NCI-H1105 treated with DMSO at 0.1 percent for 48 hours (cell line): Measurements from ENCODE around the gene GRAMD2A.

Source experiments
- DNase-seq: peaks from one replicate; lab custom pipeline; 2025; lab: John Stamatoyannopoulos, UW

The GRAMD2A gene

GRCh38 chr15:72136170-72137051 lies 61.2 kb downstream of the GRAMD2A start:
- DNase-seq, result peak; percentile 98

- DNase-seq, result peak; percentile 97
These were observed 61.9 kb downstream of the GRAMD2A start for GRCh38 chr15:72135719-72136118.

DNA sequence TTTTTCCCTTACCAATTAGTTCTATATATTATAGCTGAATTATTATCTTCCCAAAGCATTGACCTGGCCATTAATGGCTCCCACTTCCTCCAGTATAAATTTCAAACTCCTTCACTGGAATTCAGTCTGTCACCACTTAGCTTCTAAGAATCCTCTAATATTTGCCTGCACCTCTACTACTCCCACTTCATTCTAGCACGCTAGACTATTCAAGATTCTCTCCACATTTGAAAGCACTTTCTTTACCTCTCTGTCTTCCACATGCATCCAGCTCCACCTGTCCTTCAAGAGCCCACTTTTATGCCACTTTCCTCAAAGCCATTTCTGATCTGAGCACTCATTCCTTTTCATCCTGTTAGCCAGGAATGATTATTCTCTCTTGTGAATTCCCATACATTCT lies 64.4 kb downstream of the GRAMD2A start:
- no peak for DNase-seq

DNA sequence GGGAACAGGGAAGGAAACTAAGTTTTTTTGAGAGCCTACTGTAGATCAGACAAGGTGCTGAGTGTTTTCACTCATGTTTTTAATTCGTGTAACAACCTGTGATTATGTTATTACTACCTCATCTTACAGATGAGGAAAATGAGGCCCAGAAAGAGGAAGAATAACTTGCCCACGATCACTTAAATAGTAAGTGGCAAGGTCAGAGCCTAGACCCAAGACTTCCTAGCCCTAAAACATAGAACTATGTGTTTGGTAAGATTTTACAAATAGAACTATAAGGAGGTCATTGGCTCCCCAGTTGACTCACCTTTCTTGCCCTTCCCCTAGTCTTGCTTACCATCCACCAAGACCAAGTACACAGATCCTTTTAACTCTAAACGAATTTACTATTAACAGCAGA lies 65.7 kb downstream of the GRAMD2A start:
- no peak for DNase-seq

GRCh38 chr15:72130272-72130671 lies 67.3 kb downstream of the GRAMD2A start:
- no peak for DNase-seq

DNA sequence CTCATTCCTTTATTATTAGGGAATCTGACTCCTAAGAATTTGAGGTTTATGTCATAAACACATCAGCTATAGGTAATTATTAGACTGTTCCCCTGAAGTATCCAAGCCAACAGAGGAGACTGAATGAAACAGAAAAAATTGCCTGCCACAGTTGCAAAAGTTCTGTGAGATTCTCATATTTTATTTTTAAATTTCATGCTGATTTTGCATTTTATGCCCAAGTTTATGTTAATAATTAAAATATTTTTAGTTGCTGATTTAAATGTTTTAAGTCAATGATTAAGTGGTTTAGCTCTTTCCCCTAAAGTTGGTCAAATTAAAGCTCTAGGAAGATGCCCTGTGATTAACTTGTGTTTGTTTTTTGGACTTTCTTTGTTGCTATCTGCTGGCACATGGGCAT lies 69.2 kb downstream of the GRAMD2A start:
- DNase-seq, result no peak

GRCh38 chr15:72127724-72128322 lies 69.8 kb downstream of the GRAMD2A start:
- DNase-seq, result no peak

DNA sequence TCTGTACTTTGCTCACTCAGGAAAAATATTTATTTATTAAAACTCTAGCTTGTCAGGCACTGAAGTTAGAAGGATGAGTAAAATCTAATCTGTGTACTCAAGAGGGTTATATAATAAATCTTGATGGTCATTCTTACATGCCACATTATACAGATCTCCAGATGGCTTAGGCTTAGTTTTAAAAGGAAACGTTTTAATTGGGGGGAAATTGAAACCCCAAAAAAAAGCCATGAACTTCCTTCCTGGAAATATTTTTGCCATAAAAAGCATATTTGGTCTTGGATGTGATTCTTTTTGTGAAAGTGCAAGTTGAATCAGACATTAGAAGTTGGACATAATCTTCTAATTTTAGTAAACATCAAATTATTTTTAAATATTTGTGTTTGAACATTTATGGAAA lies 73.4 kb downstream of the GRAMD2A start:
- DNase-seq, result no peak

DNA sequence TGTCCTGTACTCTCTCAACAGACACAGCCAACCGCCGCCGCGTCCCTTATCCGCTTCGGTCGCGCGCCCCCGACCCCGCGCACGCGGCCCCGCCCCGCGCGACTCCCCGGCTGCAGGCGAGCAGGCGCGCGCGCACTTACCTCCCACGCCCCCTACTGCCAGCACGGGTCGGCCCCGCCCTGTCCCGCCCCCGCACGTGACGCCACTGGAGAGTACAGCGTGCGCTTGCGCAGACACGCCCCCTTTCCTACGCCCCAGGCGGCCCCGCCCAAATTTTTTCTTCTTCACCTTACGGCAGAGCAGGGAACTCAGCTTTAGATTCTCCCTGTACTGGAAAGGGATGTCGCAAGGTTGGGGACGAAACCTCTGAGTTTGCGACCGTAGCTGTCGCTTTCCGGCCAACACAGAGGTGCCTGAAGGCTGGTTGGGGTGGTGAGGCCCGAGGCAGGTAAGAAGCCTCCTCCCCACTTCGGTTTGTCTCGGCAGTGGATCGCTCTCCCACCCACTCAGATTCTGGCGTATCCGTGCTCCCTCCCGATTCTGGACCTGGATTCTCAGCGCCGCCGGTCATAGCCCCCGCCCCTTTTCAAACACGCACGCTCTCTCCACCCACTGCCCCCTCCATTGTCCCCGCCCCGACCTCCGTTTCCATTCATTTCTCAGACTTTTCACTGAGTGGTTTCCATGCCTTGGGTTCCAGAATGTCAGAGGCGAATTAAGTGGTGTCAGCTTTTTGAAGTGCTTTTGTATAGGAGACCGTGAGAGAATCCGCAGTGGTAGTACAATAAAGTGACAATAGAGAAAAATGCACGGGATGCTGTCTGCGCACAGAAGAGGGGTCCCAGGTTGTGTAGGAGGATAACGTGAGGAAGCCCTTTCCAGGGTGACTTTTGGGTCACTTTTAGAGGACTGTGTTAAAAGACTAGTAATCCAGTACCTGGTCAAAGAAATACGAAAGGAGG lies 79.3 kb downstream of the GRAMD2A start, which contains the start of the genes MYO9A and SENP8:
Gene MYO9A (minus strand): TSS at position 134 of the 962 bp plus-strand sequence. CDS start 71,587 bp downstream, outside the sequence.
Gene SENP8 (plus strand): TSS at position 387 of the 962 bp plus-strand sequence. CDS start 21,221 bp downstream, outside the sequence.
- peak; percentile 100 for DNase-seq

DNA sequence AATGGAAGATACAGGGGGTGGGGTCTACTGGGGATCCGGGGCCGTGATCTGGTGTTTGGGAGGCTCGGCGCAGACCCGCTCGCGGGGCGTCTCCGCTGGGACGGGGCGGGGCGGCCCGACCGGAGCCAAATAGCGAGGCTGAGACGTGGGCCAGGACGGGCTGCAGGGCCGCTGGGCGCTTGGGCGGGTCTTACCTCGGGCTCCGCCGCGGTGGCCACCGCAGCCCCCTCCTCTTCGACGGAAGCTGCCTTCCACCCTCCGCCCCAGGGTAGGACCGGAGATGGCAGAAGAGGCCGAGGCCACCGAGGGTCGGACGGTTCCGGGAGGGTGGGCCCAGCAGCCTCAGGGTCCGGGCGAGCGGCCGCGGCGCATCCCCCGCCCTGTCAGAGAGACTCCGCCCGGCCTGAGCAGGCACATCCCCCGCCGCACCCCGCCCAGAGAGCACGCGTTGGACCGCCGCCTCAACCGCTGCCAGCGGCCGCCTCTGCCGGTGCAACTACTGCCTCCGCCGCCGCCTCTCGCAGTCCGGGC lies 80.0 kb downstream of the GRAMD2A start:
- DNase-seq, result no peak

DNA sequence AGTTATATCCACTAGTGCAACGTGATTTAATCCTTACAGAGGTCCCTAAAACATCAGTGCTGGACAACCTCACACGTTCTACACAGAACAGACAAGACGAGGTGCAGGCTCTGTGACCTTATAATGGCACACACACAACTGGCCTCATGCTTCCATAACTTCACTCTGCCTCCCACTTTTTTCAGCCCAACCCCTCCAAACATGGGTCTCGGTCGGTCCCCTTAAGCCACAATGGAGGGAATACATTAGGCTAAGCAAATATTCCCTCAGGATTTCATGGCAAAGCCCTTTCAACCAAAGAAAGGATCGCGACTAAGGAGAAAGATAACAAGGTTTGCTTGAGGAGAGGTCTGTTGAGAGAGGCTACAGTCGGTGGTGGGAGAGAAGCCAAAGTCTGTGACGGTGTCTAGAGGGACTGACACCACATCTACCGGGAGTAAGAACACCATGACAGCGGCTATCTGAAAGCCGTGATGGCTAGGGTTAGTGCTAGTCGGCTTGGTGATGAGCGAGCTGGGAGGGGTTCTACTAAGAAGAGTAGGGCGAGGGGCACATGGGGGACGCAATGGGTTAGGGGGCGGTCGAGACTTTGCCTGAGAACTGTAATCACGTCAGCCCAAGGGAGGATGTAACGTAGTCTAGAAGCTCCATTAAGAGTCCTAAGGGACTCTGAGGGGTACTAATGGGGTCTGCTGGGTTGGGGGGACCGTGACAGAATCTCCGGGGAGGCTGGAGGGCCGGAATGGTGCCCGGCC lies 80.7 kb downstream of the GRAMD2A start:
- peak; percentile 24 for DNase-seq

DNA sequence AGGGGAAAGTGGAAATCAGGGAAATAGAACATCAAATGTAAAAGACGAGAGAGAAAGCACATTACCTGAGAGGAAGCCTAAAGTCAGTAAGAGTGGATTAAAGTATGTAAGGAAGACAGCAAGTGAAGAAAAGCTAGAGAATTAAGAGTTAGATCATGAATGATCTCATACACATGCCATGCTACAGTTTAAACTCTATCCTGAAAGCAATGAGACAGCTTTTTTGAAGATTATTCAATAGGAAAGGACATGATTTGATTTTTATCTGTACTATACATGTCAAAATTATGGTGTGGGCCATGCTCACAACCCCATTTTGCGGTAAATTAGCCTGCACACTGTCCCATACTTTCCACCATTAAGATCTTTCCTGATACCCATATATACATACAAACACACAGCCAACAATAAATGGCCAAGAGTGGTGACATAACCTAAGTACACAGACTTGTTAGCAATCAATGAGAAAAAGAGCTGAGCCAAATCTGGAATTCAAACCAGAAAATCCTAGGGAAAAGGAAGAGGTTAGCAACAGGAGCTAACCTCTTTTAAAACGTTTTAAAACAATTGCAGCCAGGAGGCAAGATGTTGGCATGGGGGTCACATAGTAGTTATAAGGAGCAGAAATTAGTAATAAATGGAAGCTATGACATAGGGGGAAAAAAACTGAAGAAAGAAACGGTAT lies 84.1 kb downstream of the GRAMD2A start:
- DNase-seq, result no peak

DNA sequence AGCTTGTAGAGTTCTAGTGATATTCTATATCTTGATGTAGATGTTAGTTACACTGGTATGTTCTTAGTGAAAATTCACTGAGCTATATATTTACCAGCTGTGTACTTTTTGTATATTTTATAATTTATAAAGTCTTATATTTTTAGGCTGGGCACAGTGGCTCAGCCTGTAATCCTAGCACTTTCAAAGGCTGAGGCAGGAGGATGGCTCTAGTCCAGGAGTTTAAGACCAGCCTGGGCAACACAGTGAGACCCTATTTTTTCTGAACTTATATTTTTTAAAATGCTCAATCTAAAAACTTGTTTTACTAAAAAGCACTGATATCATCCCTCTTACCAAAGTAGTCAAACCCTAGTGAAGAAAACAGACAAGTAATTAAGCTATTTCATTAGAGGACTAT lies 84.8 kb downstream of the GRAMD2A start:
- DNase-seq, result no peak

DNA sequence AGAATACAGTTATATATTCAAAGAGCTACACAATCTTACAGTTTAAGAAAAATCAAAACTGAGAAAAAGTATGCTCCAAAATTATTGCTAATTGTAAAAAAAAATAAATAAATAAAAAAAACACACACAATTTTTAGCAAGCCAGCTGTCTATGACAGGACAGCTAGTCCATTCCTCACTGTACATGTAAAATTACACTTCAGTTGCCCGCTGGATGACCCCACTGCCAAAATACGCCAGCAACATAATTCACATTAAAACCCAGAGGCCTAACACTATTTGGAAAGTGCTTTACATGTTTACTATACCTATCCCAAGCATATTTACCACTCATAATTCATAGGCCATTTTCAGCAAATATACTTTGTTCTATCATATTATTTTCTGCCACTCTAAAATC lies 85.5 kb downstream of the GRAMD2A start:
- DNase-seq, result no peak

DNA sequence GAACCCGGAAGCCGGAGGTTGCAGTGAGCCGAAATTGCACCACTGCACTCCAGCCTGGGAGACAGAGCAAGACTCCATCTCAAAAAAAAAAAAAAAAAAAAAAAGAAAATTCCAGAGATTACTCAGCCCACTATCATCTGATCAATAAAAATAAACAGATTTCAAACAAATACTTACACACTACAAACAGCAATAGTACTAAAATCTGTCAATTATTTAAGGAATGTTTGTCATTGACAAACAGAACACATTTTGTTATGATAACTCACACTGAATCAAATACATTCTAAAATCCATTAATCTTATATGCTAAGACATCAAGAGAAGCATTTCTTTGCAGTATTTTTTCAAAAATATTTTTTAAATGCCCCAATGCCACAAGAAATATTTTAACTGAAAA lies 87.2 kb downstream of the GRAMD2A start:
- no peak for DNase-seq
